Ovary (tissue), 9 donors: ENCODE results near the gene RBM47. TPM values are rescaled to one million over a fixed set of nuclear protein-coding genes. Genes with fewer than 3 reads are reported as not detected.
A peak's percentile ranks its signal among the peaks of the same experiment; 100 is the strongest.
"Not testable (repeated sequence)": the region's sequence is repeated elsewhere in the genome, so short reads cannot be mapped to it uniquely, and the experiment has no call there.

Experiments
- DNase-seq, 5 donors: peaks; one replicate each; pipeline ENCODE4 v3.0.0-alpha.2; 2019 to 2020
- H3K27ac ChIP-seq, 2 donors: fragments of 200-600 bp; one replicate each; pipeline versions ENCODE4 v1.5.1 to v1.8.0; 2019 to 2022
- H3K27me3 ChIP-seq: fragments of 200-600 bp; one replicate; pipeline ENCODE4 v1.8.0; 2022
- H3K36me3 ChIP-seq: fragments of 200-600 bp; sonication (generic); one replicate; pipeline ENCODE4 v1.5.1; 2019
- H3K4me1 ChIP-seq: one replicate; pipeline ENCODE4 v1.8.1; 2013; ENCODE audit warnings: mild to moderate bottlenecking, moderate library complexity; ENCODE audit not compliant: insufficient read depth
- H3K4me3 ChIP-seq: fragments of 200-600 bp; sonication (generic); one replicate; pipeline ENCODE4 v1.5.1; 2017
- H3K9me3 ChIP-seq, 2 donors: fragments of 200-600 bp in 1 of 2; sonication (generic) in 1 of 2; one replicate each; pipeline versions ENCODE4 v1.5.1 to v1.8.1; 2013 to 2019; ENCODE audit warnings: mild to moderate bottlenecking in 1 of 2, moderate library complexity in 1 of 2
- EP300 ChIP-seq: sonication (generic); formaldehyde crosslinking; IDR thresholded peaks from one replicate; pipeline ENCODE4 v1.6.1; 2017; ENCODE audit warnings: antibody characterized with exemption
- POLR2A ChIP-seq: fragments of 450-650 bp; IDR thresholded peaks from one replicate; pipeline ENCODE4 v1.6.1; 2017; ENCODE audit warnings: antibody characterized with exemption, mild to moderate bottlenecking, moderate library complexity
- WGBS, 3 donors: extraction: QIAGEN DNeasy Blood & Tissue Kit in 1 of 3; methylation state at CpG; one replicate each; pipeline versions ENCODE4 v1.1.5 to v1.1.7; 2013 to 2017; 5-methylcytosine and 5-hydroxymethylcytosine counted together
- intact Hi-C, 4 donors: fragments of 100-400 bp; cut with DNase I; formaldehyde crosslinking; loops; one replicate each; pipeline versions ENCODE4 v1.11.0 to v1.15.1; 2022 to 2023
- polyA plus RNA-seq, 2 donors: library from polyadenylated mRNA; stranded (reverse); fragments of 200-250 nt in 1 of 2; fragments of 350-450 nt in 1 of 2; fragmentation: Illumina TruSeq in 1 of 2; extraction: RNeasy Lipid Tissue Mini Kit (QIAGEN cat#74804) in 1 of 2; gene quantifications; one replicate each; pipeline ENCODE4 v1.2.3, GENCODE V29; 2013 to 2014
- total RNA-seq, 7 donors: library from RNA; depleted of rRNA in 2 of 7; stranded (reverse); fragments of >200 nt in 2 of 7; fragmentation: NEBNext Ultra II Directional in 3 of 7; extraction: Animal tissue kit (Norgen Biotek cat#: 25700) in 3 of 7; gene quantifications; one replicate each; pipeline versions ENCODE4 v1.1.0 to v1.2.4, GENCODE V29; 2016 to 2023
- TF ChIP-seq, protein P1 (sequence below), 3 donors: fragments of 450-650 bp in 2 of 3; fragments of 200-600 bp in 1 of 3; IDR thresholded peaks; one replicate each; pipeline versions ENCODE4 v1.5.1 to v1.8.0; 2016 to 2022; ENCODE audit warnings: antibody characterized with exemption in 3 of 3, mild to moderate bottlenecking in 1 of 3
- donor health status: DM: no; HTN: no; CAD: no; lungs with moderate emphysema.
- donor health status: DM: no; HTN: no; CAD: no.
- donor health status: Bipolar disorder and iron deficiency.
- donor health status: DM: yes; HTN: yes; CAD: no.
- donor health status: DM: no; HTN: no; CAD: no.
- donor health status: DM: yes; HTN: yes; CAD: no.

Gene RBM47
- total and polyA plus RNA-seq, 9 donors, result 2.7 to 92.8 (median 10.3) TPM

DNA sequence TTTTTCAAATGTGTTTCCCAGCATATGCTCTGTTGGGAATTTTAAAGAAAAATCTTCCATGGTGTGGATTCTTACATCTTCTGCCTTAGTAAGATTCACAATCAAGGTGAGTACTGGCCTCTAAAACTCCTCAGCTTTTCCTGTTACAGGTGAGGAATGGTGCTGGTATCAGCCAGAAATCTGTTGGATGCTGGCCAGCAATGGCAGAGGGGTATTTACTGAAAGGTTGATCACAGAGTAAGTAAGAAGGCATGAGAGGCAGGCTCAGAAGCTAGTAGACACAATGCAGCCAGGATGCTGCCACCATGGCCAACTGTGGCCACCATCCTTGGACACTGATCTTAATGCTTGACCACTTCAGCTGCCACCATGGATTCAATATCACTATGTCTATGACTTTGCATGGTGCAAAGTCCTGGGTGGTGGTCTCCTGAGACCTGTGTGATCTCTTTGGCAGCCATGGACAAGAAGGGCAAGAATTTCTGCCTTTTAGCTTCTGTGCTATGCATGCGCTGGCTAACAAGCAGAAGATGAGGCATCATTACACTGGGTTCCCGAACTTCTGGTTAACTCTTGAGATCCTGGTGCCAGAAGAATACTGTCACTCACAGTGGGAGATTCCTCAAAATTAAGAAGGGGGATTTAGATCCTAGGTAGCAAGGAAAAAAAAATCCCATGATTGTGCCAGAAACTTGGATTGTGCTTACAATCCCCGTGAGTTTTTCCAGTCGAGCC lies 234.3 kb downstream of the RBM47 start:
- intact Hi-C loops, result no loop called here
- H3K9me3 ChIP-seq, result no peaks in the 10 kb centered on the region
- DNase-seq, result peak in 1 of 5 donors; percentile 21
- TF ChIP-seq, protein P1, sequence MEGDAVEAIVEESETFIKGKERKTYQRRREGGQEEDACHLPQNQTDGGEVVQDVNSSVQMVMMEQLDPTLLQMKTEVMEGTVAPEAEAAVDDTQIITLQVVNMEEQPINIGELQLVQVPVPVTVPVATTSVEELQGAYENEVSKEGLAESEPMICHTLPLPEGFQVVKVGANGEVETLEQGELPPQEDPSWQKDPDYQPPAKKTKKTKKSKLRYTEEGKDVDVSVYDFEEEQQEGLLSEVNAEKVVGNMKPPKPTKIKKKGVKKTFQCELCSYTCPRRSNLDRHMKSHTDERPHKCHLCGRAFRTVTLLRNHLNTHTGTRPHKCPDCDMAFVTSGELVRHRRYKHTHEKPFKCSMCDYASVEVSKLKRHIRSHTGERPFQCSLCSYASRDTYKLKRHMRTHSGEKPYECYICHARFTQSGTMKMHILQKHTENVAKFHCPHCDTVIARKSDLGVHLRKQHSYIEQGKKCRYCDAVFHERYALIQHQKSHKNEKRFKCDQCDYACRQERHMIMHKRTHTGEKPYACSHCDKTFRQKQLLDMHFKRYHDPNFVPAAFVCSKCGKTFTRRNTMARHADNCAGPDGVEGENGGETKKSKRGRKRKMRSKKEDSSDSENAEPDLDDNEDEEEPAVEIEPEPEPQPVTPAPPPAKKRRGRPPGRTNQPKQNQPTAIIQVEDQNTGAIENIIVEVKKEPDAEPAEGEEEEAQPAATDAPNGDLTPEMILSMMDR (IDR thresholded peaks at IDR 0.05), result no peak
- TF ChIP-seq EP300 (no peak), POLR2A (no peak)
- no peaks in the 10 kb centered on the region for H3K27me3 ChIP-seq
- no peak overlapping the region for H3K27ac ChIP-seq
- H3K4me3 ChIP-seq, result no peak overlapping the region
- no peaks in the 10 kb centered on the region for H3K36me3 ChIP-seq
- peaks cover 2% of the 10 kb centered on the region for H3K4me1 ChIP-seq
- WGBS, 3 donors, result 28 to 49% (median 37%) methylated on average over 4 of the region's 4 CpGs

DNA sequence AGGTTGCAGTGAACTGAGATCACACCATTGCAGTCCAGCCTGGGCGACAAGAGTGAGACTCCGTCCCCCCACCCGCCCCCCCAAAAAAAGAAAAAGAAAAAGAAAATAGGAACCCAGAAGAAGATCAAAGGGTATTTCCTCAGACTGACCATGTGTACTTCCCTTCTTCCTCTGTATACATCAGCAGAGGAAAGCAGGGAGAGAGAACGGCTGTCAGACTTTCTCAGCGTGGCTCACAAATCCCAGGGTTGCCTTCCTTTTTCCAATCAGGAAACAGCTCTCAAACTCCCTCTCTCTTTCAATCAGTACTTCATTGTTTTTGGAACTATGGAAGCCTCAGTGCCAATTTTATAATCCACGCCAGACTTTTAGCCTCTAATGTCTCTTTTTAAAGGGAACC lies 235.4 kb downstream of the RBM47 start:
- WGBS, 3 donors, result 57 to 69% (median 69%) methylated on average over 6 of the region's 6 CpGs
- Histone ChIP-seq H3K36me3 (no peaks in the 10 kb centered on the region), H3K9me3 (no peaks in the 10 kb centered on the region), H3K27ac (no peak overlapping the region), H3K4me3 (no peak overlapping the region), H3K27me3 (no peaks in the 10 kb centered on the region), H3K4me1 (peaks cover 2% of the 10 kb centered on the region)
- intact Hi-C loops, result no loop called here
- TF ChIP-seq EP300 (no peak), POLR2A (no peak)
- TF ChIP-seq, protein P1 (IDR thresholded peaks at IDR 0.05), result no peak
- DNase-seq, result no peak

DNA sequence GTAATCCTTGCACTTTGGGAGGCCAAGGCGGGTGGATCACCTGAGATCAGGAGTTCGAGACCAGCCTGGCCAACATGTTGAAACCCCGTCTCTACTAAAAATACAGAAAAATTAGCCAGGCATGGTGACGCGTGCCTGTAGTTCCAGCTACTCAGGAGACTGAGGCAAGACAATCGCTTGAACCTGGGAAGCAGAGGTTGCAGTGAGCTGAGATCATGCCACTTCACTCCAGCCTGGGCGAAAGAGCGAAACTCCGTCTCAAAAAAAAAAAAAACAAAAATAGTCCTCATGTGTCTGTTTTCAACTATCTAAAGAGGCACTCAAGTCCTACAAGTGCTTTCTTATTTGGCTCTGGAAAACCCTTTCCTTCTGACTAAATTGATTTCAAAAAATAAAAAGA lies 237.4 kb downstream of the RBM47 start:
- H3K4me3 ChIP-seq, H3K27me3 ChIP-seq, H3K36me3 ChIP-seq, H3K9me3 ChIP-seq, H3K27ac ChIP-seq, H3K4me1 ChIP-seq, DNase-seq, intact Hi-C loops: not testable (repeated sequence)
- 89 to 94% (median 89%) methylated on average over 9 of the region's 9 CpGs for WGBS, 3 donors

DNA sequence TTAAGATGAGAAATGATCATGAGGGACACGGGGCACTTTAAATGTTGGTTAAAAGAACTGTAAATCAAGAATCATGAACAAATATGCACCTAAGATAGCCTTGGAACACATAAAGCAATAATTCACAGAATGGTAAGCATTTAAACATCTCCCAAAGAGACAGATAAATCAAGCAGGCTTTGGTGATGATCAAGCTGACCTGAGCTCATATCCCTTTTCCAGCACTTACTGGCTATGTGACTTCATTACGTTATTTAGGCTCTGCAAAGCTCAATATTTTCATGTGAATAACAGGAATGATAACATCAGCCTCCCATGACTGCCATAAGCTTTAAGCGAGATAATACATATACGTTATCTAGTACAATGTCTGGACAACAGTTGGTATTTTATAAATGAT lies 239.7 kb downstream of the RBM47 start:
- intact Hi-C loops, result no loop called here
- 79 to 81% (median 80%) methylated on average over 4 of the region's 4 CpGs for WGBS, 3 donors
- H3K4me1 ChIP-seq, result no peaks in the 10 kb centered on the region
- no peak for DNase-seq
- H3K27ac ChIP-seq, result no peak overlapping the region
- H3K4me3 ChIP-seq, result no peak overlapping the region
- TF ChIP-seq EP300 (no peak), POLR2A (no peak)
- TF ChIP-seq, protein P1 (IDR thresholded peaks at IDR 0.05), result no peak
- no peaks in the 10 kb centered on the region for H3K27me3 ChIP-seq
- no peaks in the 10 kb centered on the region for H3K36me3 ChIP-seq
- no peaks in the 10 kb centered on the region for H3K9me3 ChIP-seq

DNA sequence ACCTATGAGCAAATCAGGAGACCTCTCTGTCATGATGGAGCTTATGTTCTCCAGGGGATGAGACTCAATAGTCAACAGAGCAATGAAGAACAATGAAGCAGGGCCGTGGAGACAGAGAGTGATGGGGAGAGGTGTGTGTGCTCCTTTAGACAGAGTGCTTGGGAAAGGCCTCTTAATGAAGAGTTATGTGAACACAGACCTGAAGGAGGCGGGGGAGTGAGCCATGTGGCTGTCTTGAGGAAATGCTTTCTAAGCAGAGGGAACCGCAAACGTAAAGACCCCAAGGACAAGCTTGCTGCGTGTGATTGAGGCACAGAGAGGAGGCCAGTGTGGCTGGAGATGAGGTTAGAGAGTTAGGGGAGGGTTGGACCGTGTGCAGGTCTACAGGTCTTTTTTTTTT lies 241.4 kb downstream of the RBM47 start:
- 32 to 43% (median 33%) methylated on average over 6 of the region's 6 CpGs for WGBS, 3 donors
- Histone ChIP-seq H3K4me1 (no peaks in the 10 kb centered on the region), H3K36me3 (no peaks in the 10 kb centered on the region), H3K27me3 (no peaks in the 10 kb centered on the region), H3K27ac (no peak overlapping the region), H3K9me3 (no peaks in the 10 kb centered on the region), H3K4me3 (no peak overlapping the region)
- DNase-seq, result no peak
- intact Hi-C loops, result no loop called here
- no peak for TF ChIP-seq POLR2A
